ENCODE results near the gene NREP. TPM values are rescaled to one million over a fixed set of nuclear protein-coding genes. Genes with fewer than 3 reads are reported as not detected.
A peak's percentile ranks its signal among the peaks of the same experiment; 100 is the strongest.

The NREP gene
- total and polyA plus RNA-seq, 5 donors = 14.9 to 35.8 (median 31.4) TPM

DNA sequence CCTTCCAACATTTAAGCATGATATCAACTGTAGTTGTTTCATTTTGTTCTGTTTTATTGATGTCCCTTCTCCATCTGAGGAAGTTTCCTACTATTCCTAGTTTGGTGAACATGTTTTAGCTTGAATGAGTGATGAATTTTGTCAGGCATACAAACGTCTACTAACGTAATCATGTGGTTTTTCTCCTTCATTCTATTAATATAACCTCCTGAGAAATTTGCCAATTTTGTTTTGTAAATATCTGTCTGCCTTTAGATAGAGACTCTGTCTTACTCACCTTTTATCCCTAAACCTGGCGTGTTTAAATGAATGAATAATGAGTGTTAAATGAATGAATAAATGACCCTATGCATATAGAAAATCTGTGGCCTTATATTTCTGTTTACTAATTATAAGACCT is 26.5 kb upstream of the NREP start:
- Histone ChIP-seq H3K27me3 (ENCODE audit: control insufficient read depth, insufficient read depth) (no peaks in the 10 kb centered on the region), H3K9me3 (ENCODE audit: control insufficient read depth, low read length) (no peaks in the 10 kb centered on the region), H3K27ac (ENCODE audit: low read length) (no peak overlapping the region), H3K4me1 (ENCODE audit: control insufficient read depth, insufficient read depth, low read length) (no peaks in the 10 kb centered on the region), H3K4me3 (ENCODE audit: low read length) (no peak overlapping the region)
- WGBS = 81% methylated on average over 3 of the region's 3 CpGs
- intact Hi-C loops (cut with DNase I) = no loop called here
- ATAC-seq = no peak
- no peak for DNase-seq

DNA sequence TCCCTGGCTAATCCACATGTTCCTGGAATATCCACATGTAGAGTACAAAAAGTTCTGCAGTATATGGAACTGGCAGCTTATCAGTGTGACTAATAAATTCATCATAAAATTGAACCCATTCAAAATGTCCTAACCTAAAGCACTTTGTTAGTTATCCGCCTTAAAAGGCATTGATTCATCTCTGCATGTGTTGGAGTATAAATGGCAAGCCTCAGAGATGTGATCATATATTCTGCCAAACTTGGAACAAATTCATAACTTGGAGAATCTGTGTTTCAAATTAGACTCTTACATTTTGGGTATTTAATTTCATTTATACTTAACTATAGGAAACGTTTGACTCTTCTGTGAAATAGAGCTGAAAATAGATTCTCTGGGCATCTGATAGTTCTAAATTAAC is 25.2 kb upstream of the NREP start:
- ATAC-seq (no peak), DNase-seq (no peak)
- Histone ChIP-seq H3K4me1 (ENCODE audit: control insufficient read depth, insufficient read depth, low read length) (no peaks in the 10 kb centered on the region), H3K27me3 (ENCODE audit: control insufficient read depth, insufficient read depth) (no peaks in the 10 kb centered on the region), H3K27ac (ENCODE audit: low read length) (no peak overlapping the region), H3K9me3 (ENCODE audit: control insufficient read depth, low read length) (no peaks in the 10 kb centered on the region), H3K4me3 (ENCODE audit: low read length) (no peak overlapping the region)
- intact Hi-C loops (cut with DNase I) = no loop called here
- WGBS = 78% methylated on average over 2 of the region's 2 CpGs

DNA sequence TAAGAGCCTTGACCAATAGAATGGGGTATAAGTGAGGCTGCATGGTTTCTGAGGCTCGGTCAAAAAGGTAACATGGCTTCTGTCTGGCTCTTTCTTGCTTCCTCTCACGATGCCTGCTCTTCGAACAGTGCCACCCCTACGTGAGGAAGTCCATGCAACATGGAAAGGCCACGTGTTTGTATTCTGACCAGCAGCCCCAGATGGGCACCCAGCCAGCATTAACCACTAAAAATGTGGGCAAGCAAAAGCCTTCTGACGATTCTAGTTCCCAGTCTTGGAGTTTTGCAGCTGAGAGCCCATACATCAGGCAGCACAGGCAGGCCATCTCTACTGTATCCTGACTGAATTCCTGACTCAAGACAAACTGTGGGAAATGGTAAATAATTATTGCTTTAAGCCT is 24.2 kb upstream of the NREP start:
- Histone ChIP-seq H3K4me3 (ENCODE audit: low read length) (no peak overlapping the region), H3K27me3 (ENCODE audit: control insufficient read depth, insufficient read depth) (no peaks in the 10 kb centered on the region), H3K4me1 (ENCODE audit: control insufficient read depth, insufficient read depth, low read length) (no peaks in the 10 kb centered on the region), H3K27ac (ENCODE audit: low read length) (no peak overlapping the region), H3K9me3 (ENCODE audit: control insufficient read depth, low read length) (no peaks in the 10 kb centered on the region)
- WGBS = 73% methylated on average over 6 of the region's 6 CpGs
- ATAC-seq (peak in 1 of 2 donors; percentile 22), DNase-seq (peak; percentile 43 to 73 (median 59))
- intact Hi-C loops (cut with DNase I) = no loop called here

DNA sequence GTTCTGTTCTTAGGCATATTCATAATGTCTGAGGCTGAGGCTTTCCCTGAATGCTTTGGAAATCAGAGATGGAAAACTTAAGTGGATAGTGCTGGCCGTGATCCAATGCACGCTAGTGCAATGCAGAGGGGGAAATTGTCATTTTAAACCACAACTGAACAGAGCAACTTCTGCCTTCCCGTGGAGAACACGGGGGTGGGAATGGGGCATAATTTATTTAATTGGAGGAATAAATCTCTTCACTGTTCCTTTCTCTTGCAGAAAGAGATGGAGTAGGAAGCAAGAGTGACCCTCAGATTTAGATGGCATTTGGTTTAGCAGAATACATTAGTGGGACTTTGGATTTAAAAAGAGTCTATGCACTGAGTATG is 22.9 kb upstream of the NREP start:
- ATAC-seq = no peak
- no peaks in the 10 kb centered on the region for H3K27me3 ChIP-seq (ENCODE audit: control insufficient read depth, insufficient read depth)
- no peak overlapping the region for H3K27ac ChIP-seq (ENCODE audit: low read length)
- no peak overlapping the region for H3K4me3 ChIP-seq (ENCODE audit: low read length)
- no peak for DNase-seq
- H3K9me3 ChIP-seq (ENCODE audit: control insufficient read depth, low read length) = no peaks in the 10 kb centered on the region
- no peaks in the 10 kb centered on the region for H3K4me1 ChIP-seq (ENCODE audit: control insufficient read depth, insufficient read depth, low read length)
- 6% methylated on average over 4 of the region's 4 CpGs for WGBS
- intact Hi-C loops (cut with DNase I) = no loop called here

DNA sequence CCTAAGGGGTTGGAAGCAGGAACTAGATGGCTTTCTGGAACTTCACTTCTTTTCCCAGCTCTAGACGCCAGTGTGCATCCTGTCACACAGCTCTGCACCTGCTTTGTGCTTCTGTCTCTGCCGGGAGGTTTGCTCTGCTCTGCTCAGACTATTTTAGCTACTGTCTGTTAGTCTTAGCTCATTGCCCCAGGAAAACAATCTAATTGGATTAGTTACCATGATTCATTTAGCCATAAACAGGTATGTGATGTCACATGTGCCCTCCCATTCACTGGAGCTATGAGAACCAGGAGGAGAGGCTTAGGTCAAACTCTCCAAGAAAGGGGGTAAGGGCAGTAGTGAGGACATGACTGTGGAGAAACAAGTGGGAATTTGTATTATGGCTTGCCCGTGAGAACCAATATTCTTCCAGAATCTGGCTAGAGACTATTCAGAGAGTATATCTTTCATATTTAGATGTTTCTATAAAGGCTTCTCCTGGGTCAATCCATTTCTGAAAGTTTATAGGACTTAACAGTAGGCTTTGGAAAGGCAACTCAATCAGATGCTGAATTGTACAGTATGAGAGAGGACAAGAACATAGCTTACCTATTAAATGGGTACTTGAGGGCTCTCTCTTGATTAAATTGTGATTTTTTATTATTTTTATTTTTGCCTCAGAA is 22.4 kb upstream of the NREP start:
- DNase-seq (no peak), ATAC-seq (no peak)
- no peaks in the 10 kb centered on the region for H3K4me1 ChIP-seq (ENCODE audit: control insufficient read depth, insufficient read depth, low read length)
- no peak overlapping the region for H3K27ac ChIP-seq (ENCODE audit: low read length)
- no peaks in the 10 kb centered on the region for H3K9me3 ChIP-seq (ENCODE audit: control insufficient read depth, low read length)
- H3K27me3 ChIP-seq (ENCODE audit: control insufficient read depth, insufficient read depth) = no peaks in the 10 kb centered on the region
- H3K4me3 ChIP-seq (ENCODE audit: low read length) = no peak overlapping the region
- intact Hi-C loops (cut with DNase I) = no loop called here
- 69% methylated on average over 3 of the region's 3 CpGs for WGBS

DNA sequence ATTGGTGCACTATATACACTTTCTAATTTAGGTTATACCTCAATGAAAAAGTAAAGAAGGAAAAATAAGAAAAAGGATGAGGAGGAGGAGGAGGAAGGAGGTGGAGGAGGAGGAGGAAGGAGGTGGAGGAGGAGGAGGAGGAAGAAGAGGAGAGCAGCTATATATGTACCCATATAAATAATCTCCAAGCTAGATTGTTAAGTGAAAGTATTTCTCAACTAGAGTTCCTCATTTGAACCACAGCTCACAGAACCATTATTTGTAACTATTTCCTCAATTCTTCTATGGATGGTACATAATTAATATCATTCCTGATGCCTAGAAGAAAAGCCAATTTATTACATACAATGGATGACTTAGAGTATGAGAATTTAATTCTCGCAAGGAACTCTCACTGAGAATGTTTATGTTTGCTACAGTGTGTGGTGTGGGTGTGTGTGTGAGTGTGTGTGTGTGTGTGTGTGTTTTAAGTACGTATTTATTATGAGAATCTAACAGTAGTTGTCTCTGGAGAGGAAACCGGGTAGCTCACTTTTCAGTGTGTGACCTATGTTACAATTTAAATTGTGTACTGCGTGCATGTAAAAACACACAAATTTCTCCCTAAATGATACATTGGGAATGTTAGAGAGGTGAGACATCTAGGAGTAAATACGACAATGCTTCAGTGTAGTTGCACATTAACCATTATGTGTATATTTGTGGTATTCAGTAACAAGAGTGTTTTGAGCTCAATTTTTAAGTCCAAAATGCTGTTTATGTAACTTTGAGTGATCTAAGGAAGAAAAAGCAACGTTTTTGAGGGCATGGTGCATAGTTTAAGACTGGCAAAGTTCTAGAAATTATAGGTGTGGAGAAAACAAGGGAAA is 20.2 kb upstream of the NREP start:
- Histone ChIP-seq H3K27me3 (ENCODE audit: control insufficient read depth, insufficient read depth) (no peaks in the 10 kb centered on the region), H3K4me1 (ENCODE audit: control insufficient read depth, insufficient read depth, low read length) (no peaks in the 10 kb centered on the region), H3K4me3 (ENCODE audit: low read length) (no peak overlapping the region), H3K27ac (ENCODE audit: low read length) (no peak overlapping the region), H3K9me3 (ENCODE audit: control insufficient read depth, low read length) (no peaks in the 10 kb centered on the region)
- ATAC-seq = no peak
- intact Hi-C loops (cut with DNase I) = no loop called here
- WGBS = 79% methylated on average over 6 of the region's 6 CpGs
- DNase-seq = no peak

DNA sequence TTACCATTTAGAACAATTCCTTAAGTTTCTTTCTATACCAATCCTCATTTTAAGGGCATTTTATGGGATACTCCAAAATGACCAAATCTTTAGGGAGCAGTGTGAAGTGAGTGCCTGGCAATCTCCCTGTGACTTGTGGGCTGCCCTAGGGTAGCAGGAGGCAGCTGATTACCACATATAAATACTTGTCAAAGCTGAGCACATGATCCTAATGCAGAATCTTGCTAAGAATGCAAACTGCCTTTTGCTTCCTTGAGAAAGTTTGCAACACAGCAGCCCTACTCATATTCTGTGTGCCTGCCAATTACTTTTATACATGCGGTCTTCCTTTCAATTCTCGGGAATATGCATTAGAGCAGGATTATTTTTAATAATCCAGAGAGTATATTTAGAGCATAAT is 18.2 kb upstream of the NREP start:
- 87% methylated on average over 2 of the region's 2 CpGs for WGBS
- no peaks in the 10 kb centered on the region for H3K4me1 ChIP-seq (ENCODE audit: control insufficient read depth, insufficient read depth, low read length)
- no peak overlapping the region for H3K4me3 ChIP-seq (ENCODE audit: low read length)
- ATAC-seq (no peak), DNase-seq (no peak)
- no peaks in the 10 kb centered on the region for H3K9me3 ChIP-seq (ENCODE audit: control insufficient read depth, low read length)
- no peaks in the 10 kb centered on the region for H3K27me3 ChIP-seq (ENCODE audit: control insufficient read depth, insufficient read depth)
- H3K27ac ChIP-seq (ENCODE audit: low read length) = no peak overlapping the region
- intact Hi-C loops (cut with DNase I) = no loop called here

DNA sequence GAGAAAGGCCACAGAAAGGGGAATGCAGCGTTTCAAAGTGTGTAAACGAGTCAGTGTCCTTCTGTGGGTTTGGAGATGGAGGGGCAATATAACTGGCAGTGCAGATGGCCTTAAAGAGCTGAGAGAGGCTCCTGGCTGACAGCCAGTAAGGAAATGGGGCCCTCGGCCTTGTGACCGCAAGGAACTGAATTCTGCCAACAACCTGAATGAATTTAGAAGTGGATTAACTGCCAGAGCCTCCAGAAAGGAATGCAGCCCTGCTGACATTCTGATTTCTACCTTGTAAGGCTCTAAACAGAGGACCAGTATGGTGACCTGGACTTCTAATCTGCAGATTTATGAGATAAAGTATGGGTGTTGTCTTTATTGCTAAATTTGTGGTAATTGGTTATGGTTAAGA is 17.5 kb upstream of the NREP start:
- Histone ChIP-seq H3K27ac (ENCODE audit: low read length) (no peak overlapping the region), H3K9me3 (ENCODE audit: control insufficient read depth, low read length) (no peaks in the 10 kb centered on the region), H3K4me3 (ENCODE audit: low read length) (no peak overlapping the region), H3K27me3 (ENCODE audit: control insufficient read depth, insufficient read depth) (no peaks in the 10 kb centered on the region), H3K4me1 (ENCODE audit: control insufficient read depth, insufficient read depth, low read length) (no peaks in the 10 kb centered on the region)
- 32% methylated on average over 4 of the region's 4 CpGs for WGBS
- ATAC-seq = peak in 1 of 2 donors; percentile 11
- intact Hi-C loops (cut with DNase I) = no loop called here
- DNase-seq = peak in 2 of 3 donors; percentile 27 to 49

DNA sequence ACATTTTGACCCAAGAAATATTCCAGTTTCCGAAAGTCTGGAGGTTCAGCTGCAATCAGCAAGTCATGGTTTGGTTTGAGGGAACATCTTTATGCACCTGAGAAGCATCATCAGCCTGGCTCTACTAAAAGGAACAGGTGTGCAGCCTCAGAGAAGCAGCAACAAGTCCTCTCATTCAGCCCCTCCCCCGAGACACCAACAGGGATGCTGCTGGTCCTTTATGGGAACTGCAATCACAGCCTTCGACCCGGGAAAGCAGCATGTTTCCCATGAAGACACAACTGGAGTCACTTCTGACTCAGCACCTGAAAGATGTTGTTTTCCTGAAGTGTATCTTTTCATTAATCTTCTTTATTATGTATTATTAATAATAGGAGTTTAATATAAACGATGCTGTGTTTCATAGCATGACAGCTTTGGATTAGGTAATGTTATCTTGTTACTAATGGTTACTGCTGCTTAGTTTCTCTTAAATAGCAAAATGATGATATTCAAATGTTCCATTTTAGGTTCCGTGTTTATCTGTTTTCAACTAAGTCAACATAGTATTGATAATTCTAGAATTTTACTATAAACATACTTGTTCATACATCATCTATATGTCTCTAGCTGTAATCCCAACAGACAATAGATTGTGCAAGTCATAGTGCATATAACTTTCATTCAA is 15.6 kb upstream of the NREP start:
- H3K4me3 ChIP-seq (ENCODE audit: low read length) = no peak overlapping the region
- no peaks in the 10 kb centered on the region for H3K27me3 ChIP-seq (ENCODE audit: control insufficient read depth, insufficient read depth)
- WGBS = 67% methylated on average over 6 of the region's 6 CpGs
- DNase-seq = no peak
- intact Hi-C loops (cut with DNase I) = no loop called here
- no peak for ATAC-seq
- no peaks in the 10 kb centered on the region for H3K4me1 ChIP-seq (ENCODE audit: control insufficient read depth, insufficient read depth, low read length)
- H3K9me3 ChIP-seq (ENCODE audit: control insufficient read depth, low read length) = no peaks in the 10 kb centered on the region
- H3K27ac ChIP-seq (ENCODE audit: low read length) = no peak overlapping the region

DNA sequence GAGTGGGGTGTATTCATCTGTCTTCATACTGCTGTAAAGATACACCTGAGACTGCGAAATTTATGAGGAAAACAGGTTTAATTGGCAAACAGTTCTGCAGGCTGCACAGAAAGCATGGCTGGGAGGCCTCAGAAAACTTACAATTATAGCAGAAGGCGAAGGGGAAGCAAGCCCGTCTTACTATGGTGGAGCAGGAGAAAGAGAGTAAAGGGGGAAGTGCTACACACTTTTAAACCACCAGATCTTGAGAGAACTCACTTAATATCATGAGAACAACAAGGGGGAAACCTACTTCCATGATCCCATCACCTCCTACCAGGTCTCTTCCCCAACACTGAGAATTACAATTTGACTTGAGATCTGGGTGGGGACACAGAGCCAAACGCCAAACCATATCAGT is 12.5 kb upstream of the NREP start:
- WGBS = 89% methylated on average over 4 of the region's 4 CpGs
- Histone ChIP-seq H3K4me1 (ENCODE audit: control insufficient read depth, insufficient read depth, low read length) (no peaks in the 10 kb centered on the region), H3K27ac (ENCODE audit: low read length) (no peak overlapping the region), H3K9me3 (ENCODE audit: control insufficient read depth, low read length) (no peaks in the 10 kb centered on the region), H3K27me3 (ENCODE audit: control insufficient read depth, insufficient read depth) (no peaks in the 10 kb centered on the region), H3K4me3 (ENCODE audit: low read length) (no peak overlapping the region)
- intact Hi-C loops (cut with DNase I) = no loop called here
- no peak for ATAC-seq
- DNase-seq = no peak

Data from right cardiac atrium (tissue), 5 donors.